Lung (tissue), 12 donors: ENCODE measurements around the gene ELOVL4. TPM values are rescaled to one million over a fixed set of nuclear protein-coding genes. Genes with fewer than 3 reads are reported as not detected.
A peak's percentile ranks its signal among the peaks of the same experiment; 100 is the strongest.

Source experiments
- ATAC-seq: fragments of 200-7000 bp; cut with Tn5 transposase; one replicate; pipeline ENCODE4 v1.9.1; 2020; ENCODE audit warnings: moderate number of reproducible peaks; ENCODE audit not compliant: insufficient read depth, low FRiP score
- DNase-seq, 3 donors: peaks; one replicate each; pipeline ENCODE4 v3.0.0-alpha.2; 2013 to 2017
- H3K27ac ChIP-seq, 2 donors: one replicate each; pipeline ENCODE4 v1.5.1; 2013; ENCODE audit warnings: mild to moderate bottlenecking in 2 of 2, moderate library complexity in 2 of 2, control low read depth in 1 of 2, inconsistent platforms in 1 of 2, low read depth in 1 of 2, low read length in 1 of 2
- H3K27me3 ChIP-seq, 3 donors: one replicate each; pipeline ENCODE4 v1.5.1; 2013; ENCODE audit warnings: low read length in 2 of 3; ENCODE audit not compliant: control insufficient read depth in 3 of 3, insufficient read depth in 3 of 3
- H3K36me3 ChIP-seq, 4 donors: one replicate each; pipeline ENCODE4 v1.5.1; 2013; ENCODE audit warnings: low read length in 4 of 4, mild to moderate bottlenecking in 1 of 4, moderate library complexity in 1 of 4; ENCODE audit not compliant: control insufficient read depth in 4 of 4, insufficient read depth in 4 of 4
- H3K4me1 ChIP-seq, 5 donors: one replicate each; pipeline ENCODE4 v1.5.1; 2013; ENCODE audit warnings: low read length in 5 of 5, mild to moderate bottlenecking in 2 of 5, moderate library complexity in 1 of 5; ENCODE audit not compliant: control insufficient read depth in 5 of 5, insufficient read depth in 5 of 5
- H3K4me3 ChIP-seq: one replicate; pipeline ENCODE4 v1.5.1; 2013; ENCODE audit warnings: mild to moderate bottlenecking, control low read depth, moderate library complexity
- H3K9ac ChIP-seq, 2 donors: one replicate each; pipeline ENCODE4 v1.5.1; 2013; ENCODE audit warnings: low read length in 2 of 2, control low read depth in 1 of 2; ENCODE audit not compliant: insufficient read depth in 1 of 2
- H3K9me3 ChIP-seq, 4 donors: one replicate each; pipeline ENCODE4 v1.5.1; 2013; ENCODE audit warnings: low read length in 3 of 4, mild to moderate bottlenecking in 1 of 4, moderate library complexity in 1 of 4; ENCODE audit not compliant: control insufficient read depth in 4 of 4, insufficient read depth in 3 of 4
- WGBS, 2 donors: extraction: QIAGEN DNeasy Blood & Tissue Kit; methylation state at CpG; one replicate each; pipeline ENCODE4 v1.1.7; 2013; 5-methylcytosine and 5-hydroxymethylcytosine counted together
- polyA plus RNA-seq, 2 donors: library from polyadenylated mRNA; stranded (reverse); fragments of 200-250 nt; gene quantifications; one replicate each; pipeline ENCODE4 v1.2.1, GENCODE V29; 2013
- total RNA-seq, 2 donors: library from RNA; depleted of rRNA in 1 of 2; stranded (reverse); fragments of >200 nt in 1 of 2; gene quantifications; one replicate each; pipeline ENCODE4 v1.2.1, GENCODE V29; 2014 to 2021
- TF ChIP-seq, protein P1 (sequence below): IDR thresholded peaks from 2 replicates; pipeline ENCODE4 v1.5.1; 2012; ENCODE audit warnings: mild to moderate bottlenecking; ENCODE audit errors: control extremely low read depth, extremely low read depth
- donor health status: control.
- donor health status: control.
- donor health status: Bipolar disorder and iron deficiency.
- donor health status: healthy.
- donor health status: DM: yes; HTN: yes; CAD: no.

Gene ELOVL4
- total and polyA plus RNA-seq, 4 donors = 0.22 to 1.4 (median 0.26) TPM

GRCh38 chr6:79909517-79909916 lies 37.8 kb downstream of the ELOVL4 start:
- H3K27ac ChIP-seq = no peak overlapping the region
- DNase-seq (no peak), ATAC-seq (no peak)
- H3K9me3 ChIP-seq = no peaks in the 10 kb centered on the region
- no peak overlapping the region for H3K4me3 ChIP-seq
- H3K4me1 ChIP-seq = peaks cover 0 to 1% (median 0%) of the 10 kb centered on the region in 5 donors
- 92 to 94% methylated on average over 3 of the region's 3 CpGs for WGBS, 2 donors
- TF ChIP-seq, protein P1, sequence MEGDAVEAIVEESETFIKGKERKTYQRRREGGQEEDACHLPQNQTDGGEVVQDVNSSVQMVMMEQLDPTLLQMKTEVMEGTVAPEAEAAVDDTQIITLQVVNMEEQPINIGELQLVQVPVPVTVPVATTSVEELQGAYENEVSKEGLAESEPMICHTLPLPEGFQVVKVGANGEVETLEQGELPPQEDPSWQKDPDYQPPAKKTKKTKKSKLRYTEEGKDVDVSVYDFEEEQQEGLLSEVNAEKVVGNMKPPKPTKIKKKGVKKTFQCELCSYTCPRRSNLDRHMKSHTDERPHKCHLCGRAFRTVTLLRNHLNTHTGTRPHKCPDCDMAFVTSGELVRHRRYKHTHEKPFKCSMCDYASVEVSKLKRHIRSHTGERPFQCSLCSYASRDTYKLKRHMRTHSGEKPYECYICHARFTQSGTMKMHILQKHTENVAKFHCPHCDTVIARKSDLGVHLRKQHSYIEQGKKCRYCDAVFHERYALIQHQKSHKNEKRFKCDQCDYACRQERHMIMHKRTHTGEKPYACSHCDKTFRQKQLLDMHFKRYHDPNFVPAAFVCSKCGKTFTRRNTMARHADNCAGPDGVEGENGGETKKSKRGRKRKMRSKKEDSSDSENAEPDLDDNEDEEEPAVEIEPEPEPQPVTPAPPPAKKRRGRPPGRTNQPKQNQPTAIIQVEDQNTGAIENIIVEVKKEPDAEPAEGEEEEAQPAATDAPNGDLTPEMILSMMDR = no peak
- no peak overlapping the region for H3K9ac ChIP-seq
- H3K36me3 ChIP-seq = no peaks in the 10 kb centered on the region
- no peaks in the 10 kb centered on the region for H3K27me3 ChIP-seq

- TF ChIP-seq, protein P1 = no peak
- no peak overlapping the region for H3K27ac ChIP-seq
- peaks cover 0 to 1% (median 0%) of the 10 kb centered on the region in 5 donors for H3K4me1 ChIP-seq
- ATAC-seq = no peak
- H3K27me3 ChIP-seq = no peaks in the 10 kb centered on the region
- WGBS, 2 donors = 87 to 96% methylated on average over 2 of the region's 2 CpGs
- DNase-seq = peak in 1 of 3 donors; percentile 5
- H3K9me3 ChIP-seq = no peaks in the 10 kb centered on the region
- H3K36me3 ChIP-seq = no peaks in the 10 kb centered on the region
- no peak overlapping the region for H3K9ac ChIP-seq
- H3K4me3 ChIP-seq = no peak overlapping the region
These were observed 45.3 kb downstream of the ELOVL4 start for GRCh38 chr6:79902046-79902445.

GRCh38 chr6:79898076-79898475 lies 49.3 kb downstream of the ELOVL4 start:
- ATAC-seq (no peak), DNase-seq (no peak)
- no peaks in the 10 kb centered on the region for H3K27me3 ChIP-seq
- H3K4me1 ChIP-seq = no peaks in the 10 kb centered on the region
- H3K27ac ChIP-seq = no peak overlapping the region
- no peaks in the 10 kb centered on the region for H3K9me3 ChIP-seq
- 90 to 91% methylated on average over 1 of the region's 1 CpG for WGBS, 2 donors
- H3K9ac ChIP-seq = no peak overlapping the region
- TF ChIP-seq, protein P1 = no peak
- no peaks in the 10 kb centered on the region for H3K36me3 ChIP-seq
- no peak overlapping the region for H3K4me3 ChIP-seq

GRCh38 chr6:79896075-79896449 lies 51.3 kb downstream of the ELOVL4 start:
- ATAC-seq (no peak), DNase-seq (no peak)
- WGBS, 2 donors = 84 to 90% methylated on average over 5 of the region's 5 CpGs

More at GRCh38 chr6:79896075-79896449, 51.3 kb downstream of the ELOVL4 start:
- Histone ChIP-seq H3K9me3 (no peaks in the 10 kb centered on the region), H3K27me3 (no peaks in the 10 kb centered on the region), H3K4me1 (no peaks in the 10 kb centered on the region), H3K36me3 (no peaks in the 10 kb centered on the region), H3K4me3 (no peak overlapping the region), H3K9ac (no peak overlapping the region), H3K27ac (no peak overlapping the region)
- TF ChIP-seq, protein P1 = no peak
